HUES48 (cell line): ENCODE measurements around the gene EME2.

ENCODE experiments used
- H3K27ac ChIP-seq: one replicate; pipeline ENCODE4 v1.7.0; 2013; ENCODE audit warnings: low read depth, low read length, inconsistent platforms
- H3K27me3 ChIP-seq: 2 replicates; pipeline ENCODE4 v1.6.1; 2013; ENCODE audit warnings: mild to moderate bottlenecking, low read length; ENCODE audit not compliant: control insufficient read depth, insufficient read depth
- H3K36me3 ChIP-seq: 2 replicates; pipeline ENCODE4 v1.6.1; 2013; ENCODE audit warnings: low read length; ENCODE audit not compliant: control insufficient read depth, insufficient read depth
- H3K4me1 ChIP-seq: 2 replicates; pipeline ENCODE4 v1.6.1; 2013; ENCODE audit warnings: mild to moderate bottlenecking, low read length; ENCODE audit not compliant: control insufficient read depth, insufficient read depth
- H3K4me3 ChIP-seq: 2 replicates; pipeline ENCODE4 v1.5.1; 2013; ENCODE audit warnings: mild to moderate bottlenecking, low read depth, low read length
- H3K9ac ChIP-seq: 2 replicates; pipeline ENCODE4 v1.6.1; 2013; ENCODE audit warnings: mild to moderate bottlenecking, low read depth, low read length, moderate library complexity
- H3K9me3 ChIP-seq: 2 replicates; pipeline ENCODE4 v1.6.1; 2013; ENCODE audit warnings: low read length; ENCODE audit not compliant: control insufficient read depth, insufficient read depth

The EME2 gene

DNA sequence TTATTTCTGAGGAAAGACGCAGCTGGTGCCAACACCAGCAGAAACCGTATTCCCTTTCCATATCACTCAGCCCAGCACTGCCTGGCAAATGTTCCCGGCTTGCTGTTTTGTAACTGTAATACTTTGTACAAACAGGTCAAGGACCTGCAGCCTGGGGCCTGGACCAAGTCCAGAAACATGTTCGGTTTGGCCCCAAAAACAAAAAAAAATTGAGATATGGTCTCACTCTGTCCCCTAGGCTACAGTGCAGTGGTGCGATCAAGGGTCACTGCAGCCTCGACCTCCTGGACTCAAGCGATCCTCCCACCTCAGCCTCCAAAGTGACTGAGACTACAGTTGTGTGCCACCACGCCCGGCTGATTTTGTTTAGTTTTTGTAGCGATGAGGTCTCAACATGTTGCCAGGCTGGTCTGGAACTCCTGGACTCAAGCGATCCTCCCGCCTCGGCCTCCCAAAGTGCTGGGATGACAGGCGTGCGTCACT is 52.8 kb downstream of the EME2 start:
- H3K27ac ChIP-seq, result no peak overlapping the region
- H3K36me3 ChIP-seq, result peaks cover 18% of the 10 kb centered on the region
- H3K9ac ChIP-seq, result no peak overlapping the region
- peaks cover 6% of the 10 kb centered on the region; the same call in 1 of the 2 replicates for H3K4me1 ChIP-seq
- no peaks in the 10 kb centered on the region for H3K27me3 ChIP-seq
- H3K9me3 ChIP-seq, result no peaks in the 10 kb centered on the region
- H3K4me3 ChIP-seq, result peak overlapping the region; percentile 95
